Duodenal mucosa (tissue), 2 donors: ENCODE results near the gene TMEM151B.

Experiments
- H3K27ac ChIP-seq: one replicate; pipeline ENCODE4 v1.7.0; 2013; ENCODE audit warnings: low read depth, low read length
- H3K27me3 ChIP-seq, 2 donors: one replicate each; pipeline ENCODE4 v1.7.0; 2013; ENCODE audit warnings: low read length in 2 of 2, control low read depth in 1 of 2; ENCODE audit not compliant: insufficient read depth in 2 of 2, control insufficient read depth in 1 of 2
- H3K36me3 ChIP-seq, 2 donors: one replicate each; pipeline ENCODE4 v1.7.0; 2013; ENCODE audit warnings: low read length in 2 of 2, control low read depth in 1 of 2; ENCODE audit not compliant: insufficient read depth in 2 of 2, control insufficient read depth in 1 of 2
- H3K4me1 ChIP-seq, 2 donors: one replicate each; pipeline ENCODE4 v1.7.0; 2013; ENCODE audit warnings: low read length in 2 of 2, control low read depth in 1 of 2; ENCODE audit not compliant: insufficient read depth in 2 of 2, control insufficient read depth in 1 of 2
- H3K4me3 ChIP-seq, 2 donors: one replicate each; pipeline ENCODE4 v1.7.0; 2013; ENCODE audit warnings: low read length in 2 of 2, low read depth in 1 of 2
- H3K9ac ChIP-seq, 2 donors: one replicate each; pipeline ENCODE4 v1.7.0; 2013; ENCODE audit warnings: low read length in 2 of 2, low read depth in 1 of 2
- H3K9me3 ChIP-seq, 2 donors: one replicate each; pipeline ENCODE4 v1.7.0; 2013; ENCODE audit warnings: low read length in 2 of 2, control low read depth in 1 of 2; ENCODE audit not compliant: control insufficient read depth in 1 of 2

TMEM151B gene

GRCh38 chr6:44329858-44330257, 59.6 kb downstream of the TMEM151B start:
- Histone ChIP-seq H3K9ac (no peak overlapping the region), H3K27ac (no peak overlapping the region)

DNA sequence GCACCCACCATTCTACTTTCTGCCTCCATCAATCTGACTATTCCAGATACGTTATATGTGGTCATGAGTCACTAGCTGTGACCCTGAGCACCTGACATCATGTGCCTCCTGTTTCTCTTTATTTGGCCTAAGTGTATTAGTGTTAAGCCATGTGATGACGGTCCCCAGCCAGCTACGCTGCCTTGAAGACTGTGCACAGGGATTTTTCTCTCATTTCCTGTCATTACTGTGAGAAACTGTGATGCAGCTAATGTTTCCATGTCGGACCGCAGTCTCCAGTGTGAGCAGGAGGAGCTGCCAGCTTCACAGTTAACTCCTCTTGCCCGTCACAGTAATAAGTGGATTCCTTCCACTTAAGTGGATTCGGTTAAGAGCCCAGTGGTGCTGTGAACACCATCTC, 62.3 kb downstream of the TMEM151B start:
- H3K4me3 ChIP-seq: no peak overlapping the region
- no peaks in the 10 kb centered on the region for H3K36me3 ChIP-seq
- H3K9ac ChIP-seq: no peak overlapping the region
- H3K27ac ChIP-seq: no peak overlapping the region
- H3K9me3 ChIP-seq: no peaks in the 10 kb centered on the region
- H3K27me3 ChIP-seq: peaks cover 2 to 15% of the 10 kb centered on the region in 2 donors
- H3K4me1 ChIP-seq: no peaks in the 10 kb centered on the region

More at GRCh38 chr6:44329858-44330257, 59.6 kb downstream of the TMEM151B start:
- H3K36me3 ChIP-seq: no peaks in the 10 kb centered on the region
- H3K9me3 ChIP-seq: no peaks in the 10 kb centered on the region
- H3K4me1 ChIP-seq: no peaks in the 10 kb centered on the region
- H3K27me3 ChIP-seq: peaks cover 2 to 13% of the 10 kb centered on the region in 2 donors
- no peak overlapping the region for H3K4me3 ChIP-seq

DNA sequence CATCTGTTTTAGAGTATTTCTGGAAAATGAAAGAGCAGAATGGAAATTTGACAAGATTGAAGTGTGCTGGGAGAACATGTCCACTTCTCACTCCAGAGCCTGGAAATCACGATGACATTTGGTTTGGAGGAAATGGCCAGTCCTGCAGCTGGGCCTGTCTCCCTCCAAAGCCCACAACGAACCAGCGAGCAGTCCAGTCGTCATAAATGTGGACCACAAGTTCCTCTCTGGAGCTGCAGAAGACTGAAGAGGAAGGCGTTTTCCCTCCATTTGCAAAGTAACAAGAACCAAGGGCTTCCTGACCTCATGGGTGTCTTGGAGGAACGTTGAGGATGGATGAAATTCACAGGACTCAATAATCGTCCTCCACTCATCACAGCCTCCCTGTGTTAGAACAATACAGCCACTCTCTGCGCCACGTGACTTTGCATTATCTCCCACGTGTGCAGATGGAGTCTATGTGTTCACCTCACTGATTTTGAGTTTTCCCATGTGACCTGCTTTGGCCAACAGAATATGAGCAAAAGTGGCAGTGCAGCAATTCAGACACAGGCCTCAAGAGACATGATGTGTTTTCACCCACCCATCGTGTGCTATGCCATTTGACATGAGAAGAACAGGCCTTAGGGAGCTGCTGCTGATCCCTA, 63.1 kb downstream of the TMEM151B start:
- Histone ChIP-seq H3K9ac (no peak overlapping the region), H3K36me3 (no peaks in the 10 kb centered on the region), H3K27me3 (peaks cover 2 to 15% of the 10 kb centered on the region in 2 donors), H3K27ac (no peak overlapping the region), H3K9me3 (no peaks in the 10 kb centered on the region), H3K4me1 (no peaks in the 10 kb centered on the region), H3K4me3 (no peak overlapping the region)

GRCh38 chr6:44333942-44334341, 63.7 kb downstream of the TMEM151B start:
- peaks cover 2 to 15% of the 10 kb centered on the region in 2 donors for H3K27me3 ChIP-seq
- H3K9me3 ChIP-seq: no peaks in the 10 kb centered on the region
- H3K27ac ChIP-seq: no peak overlapping the region
- no peak overlapping the region for H3K4me3 ChIP-seq
- no peaks in the 10 kb centered on the region for H3K36me3 ChIP-seq
- no peaks in the 10 kb centered on the region for H3K4me1 ChIP-seq
- no peak overlapping the region for H3K9ac ChIP-seq

- Histone ChIP-seq H3K36me3 (no peaks in the 10 kb centered on the region), H3K4me3 (no peak overlapping the region), H3K9ac (no peak overlapping the region), H3K27ac (no peak overlapping the region), H3K4me1 (no peaks in the 10 kb centered on the region), H3K9me3 (no peaks in the 10 kb centered on the region), H3K27me3 (peaks cover 2 to 7% of the 10 kb centered on the region in 2 donors)
Measured at GRCh38 chr6:44335631-44336030, 65.4 kb downstream of the TMEM151B start.

- peaks cover 22 to 28% of the 10 kb centered on the region in 2 donors for H3K27me3 ChIP-seq
- H3K9ac ChIP-seq: no peak overlapping the region
- no peak overlapping the region for H3K27ac ChIP-seq
- no peaks in the 10 kb centered on the region for H3K9me3 ChIP-seq
- H3K4me3 ChIP-seq: no peak overlapping the region
- no peaks in the 10 kb centered on the region for H3K36me3 ChIP-seq
- H3K4me1 ChIP-seq: no peaks in the 10 kb centered on the region
Measured at GRCh38 chr6:44338228-44339122, 68.2 kb downstream of the TMEM151B start.

- Histone ChIP-seq H3K27ac (no peak overlapping the region), H3K9ac (no peak overlapping the region), H3K9me3 (no peaks in the 10 kb centered on the region), H3K4me1 (no peaks in the 10 kb centered on the region), H3K4me3 (no peak overlapping the region), H3K27me3 (peaks cover 24 to 36% of the 10 kb centered on the region in 2 donors), H3K36me3 (no peaks in the 10 kb centered on the region)
Measured at GRCh38 chr6:44339301-44339700, 69.1 kb downstream of the TMEM151B start.

DNA sequence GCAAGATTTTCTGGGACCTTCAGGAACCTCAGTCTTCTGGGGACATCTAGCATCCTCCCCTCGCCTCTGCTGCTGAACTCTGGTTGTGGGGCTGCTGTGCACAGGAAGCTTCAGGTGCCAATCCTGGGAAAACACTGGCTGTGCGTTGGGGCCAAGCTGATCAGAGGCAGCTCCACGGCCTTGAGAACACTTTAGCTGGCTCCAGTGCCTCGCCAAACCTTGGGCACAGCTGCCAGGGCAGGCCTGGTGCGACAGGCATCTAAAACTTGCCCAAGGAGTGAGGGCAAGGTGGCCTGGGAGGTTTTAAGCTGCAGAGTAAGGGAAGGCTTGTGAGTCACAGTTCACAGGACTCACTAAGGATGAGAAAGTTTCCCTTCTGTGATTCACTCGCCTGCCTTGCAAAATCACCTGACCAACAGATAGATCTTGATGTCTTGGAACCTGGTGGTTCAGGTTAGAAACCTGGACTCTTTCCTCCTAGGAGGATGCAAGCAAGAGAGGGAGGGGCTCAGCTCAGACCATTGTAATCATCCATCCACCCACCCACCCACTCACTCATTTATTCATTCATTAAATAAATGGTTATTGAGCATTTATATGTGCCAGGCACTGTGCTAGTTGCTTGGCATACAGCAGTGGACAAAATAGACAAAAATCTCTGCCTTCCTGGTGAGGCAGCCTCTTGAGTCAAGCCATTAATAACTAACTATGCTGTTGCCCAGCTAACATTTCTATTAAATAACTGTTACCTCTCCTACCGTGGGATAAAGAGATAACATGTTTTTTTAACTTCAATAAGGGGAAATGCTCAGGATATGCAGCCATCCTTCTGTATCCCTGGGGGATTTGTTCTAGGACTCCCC, 69.7 kb downstream of the TMEM151B start:
- Histone ChIP-seq H3K27me3 (peaks cover 26 to 39% of the 10 kb centered on the region in 2 donors), H3K27ac (no peak overlapping the region), H3K9me3 (no peaks in the 10 kb centered on the region), H3K9ac (no peak overlapping the region), H3K4me1 (no peaks in the 10 kb centered on the region), H3K36me3 (no peaks in the 10 kb centered on the region), H3K4me3 (no peak overlapping the region)

GRCh38 chr6:44341095-44341890, 71.0 kb downstream of the TMEM151B start:
- H3K27ac ChIP-seq: no peak overlapping the region

More at GRCh38 chr6:44341095-44341890, 71.0 kb downstream of the TMEM151B start:
- Histone ChIP-seq H3K9ac (no peak overlapping the region), H3K27me3 (peaks cover 30 to 39% of the 10 kb centered on the region in 2 donors), H3K4me1 (no peaks in the 10 kb centered on the region), H3K9me3 (no peaks in the 10 kb centered on the region), H3K4me3 (no peak overlapping the region), H3K36me3 (no peaks in the 10 kb centered on the region)
